BLaER1 treated with 17β-estradiol and CSF1 and Interleukin-3, amounts not matched to agents 10 nM and 100 nM (cell line): ENCODE data around the gene CYBRD1.

ENCODE experiments used
- H3K27ac ChIP-seq, 11 experiments: shearing (Covaris generic); formaldehyde crosslinking; 2 replicates each; pipeline ENCODE4 v1.8.1; 2022
- H3K27me3 ChIP-seq, 11 experiments: shearing (Covaris generic); formaldehyde crosslinking; 2 replicates each; pipeline ENCODE4 v1.8.1; 2022
- H3K36me3 ChIP-seq, 11 experiments: shearing (Covaris generic); formaldehyde crosslinking; 2 replicates each; pipeline ENCODE4 v1.8.1; 2022
- H3K4me1 ChIP-seq, 10 experiments: shearing (Covaris generic); formaldehyde crosslinking; 2 replicates each; pipeline ENCODE4 v1.8.1; 2022
- H3K4me2 ChIP-seq, 11 experiments: shearing (Covaris generic); formaldehyde crosslinking; 2 replicates each; pipeline ENCODE4 v1.8.1; 2022
- H3K4me3 ChIP-seq, 10 experiments: shearing (Covaris generic); formaldehyde crosslinking; 2 replicates each; pipeline ENCODE4 v1.8.1; 2022
- H3K9ac ChIP-seq, 11 experiments: shearing (Covaris generic); formaldehyde crosslinking; 2 replicates each; pipeline ENCODE4 v1.8.1; 2022
- H3K9me3 ChIP-seq, 11 experiments: shearing (Covaris generic); formaldehyde crosslinking; replicated peaks in 1 of 11; 2 replicates each; pipeline ENCODE4 v1.8.1; 2022
- H4K20me1 ChIP-seq, 11 experiments: shearing (Covaris generic); formaldehyde crosslinking; 2 replicates each; pipeline ENCODE4 v1.8.1; 2022
- Cebpa-rat ChIP-seq, 11 experiments: shearing (Covaris generic); IDR thresholded peaks; 2 replicates each; pipeline ENCODE4 v1.8.1; 2022

The CYBRD1 gene

GRCh38 chr2:171595456-171595855 is 73.2 kb downstream of the CYBRD1 start:
- TF ChIP-seq Cebpa-rat (IDR thresholded peaks at IDR 0.05), result no peak
- Histone ChIP-seq H3K4me3 (no peak overlapping the region), H3K4me2 (no peak overlapping the region), H4K20me1 (no peaks in the 10 kb centered on the region; a peak in 1 of 22 replicates), H3K27me3 (no peaks in the 10 kb centered on the region), H3K36me3 (no peaks in the 10 kb centered on the region), H3K4me1 (no peaks in the 10 kb centered on the region), H3K9me3 (peaks cover 3 to 15% (median 8%) of the 10 kb centered on the region in 11 experiments; a peak in 20 of 22 replicates), H3K9ac (no peak overlapping the region), H3K27ac (no peak overlapping the region)

- Histone ChIP-seq H3K27me3 (no peaks in the 10 kb centered on the region), H3K36me3 (no peaks in the 10 kb centered on the region), H4K20me1 (no peaks in the 10 kb centered on the region; a peak in 1 of 22 replicates), H3K4me3 (no peak overlapping the region), H3K4me2 (no peak overlapping the region), H3K4me1 (no peaks in the 10 kb centered on the region), H3K9ac (no peak overlapping the region), H3K27ac (no peak overlapping the region), H3K9me3 (peaks cover 0 to 11% (median 4%) of the 10 kb centered on the region in 11 experiments; a peak in 12 of 22 replicates)
- TF ChIP-seq Cebpa-rat (IDR thresholded peaks at IDR 0.05), result no peak
Observed at GRCh38 chr2:171595896-171596295, 73.6 kb downstream of the CYBRD1 start.

GRCh38 chr2:171598713-171599319 is 76.5 kb downstream of the CYBRD1 start:
- no peaks in the 10 kb centered on the region for H3K4me1 ChIP-seq
- no peak overlapping the region for H3K9ac ChIP-seq
- no peaks in the 10 kb centered on the region; a peak in 1 of 22 replicates for H4K20me1 ChIP-seq
- no peak overlapping the region for H3K4me3 ChIP-seq
- H3K9me3 ChIP-seq, result peaks cover 0 to 6% (median 0%) of the 10 kb centered on the region in 11 experiments; a peak in 2 of 22 replicates
- no peak for TF ChIP-seq Cebpa-rat (IDR thresholded peaks at IDR 0.05)
- H3K4me2 ChIP-seq, result no peak overlapping the region
- no peaks in the 10 kb centered on the region for H3K36me3 ChIP-seq
- H3K27me3 ChIP-seq, result no peaks in the 10 kb centered on the region
- H3K27ac ChIP-seq, result no peak overlapping the region

- Histone ChIP-seq H3K27me3 (no peaks in the 10 kb centered on the region), H3K9me3 (no peaks in the 10 kb centered on the region), H3K9ac (no peak overlapping the region), H3K4me2 (no peak overlapping the region), H4K20me1 (no peaks in the 10 kb centered on the region; a peak in 1 of 22 replicates), H3K27ac (no peak overlapping the region), H3K4me1 (no peaks in the 10 kb centered on the region), H3K36me3 (no peaks in the 10 kb centered on the region), H3K4me3 (no peak overlapping the region)
- no peak for TF ChIP-seq Cebpa-rat (IDR thresholded peaks at IDR 0.05)
Observed at GRCh38 chr2:171600126-171600525, 77.9 kb downstream of the CYBRD1 start.

- Histone ChIP-seq H3K27ac (no peak overlapping the region), H3K27me3 (no peaks in the 10 kb centered on the region), H3K4me2 (no peak overlapping the region), H3K4me1 (no peaks in the 10 kb centered on the region), H3K9me3 (no peaks in the 10 kb centered on the region; a peak in 1 of 22 replicates), H3K9ac (no peak overlapping the region), H4K20me1 (no peaks in the 10 kb centered on the region; a peak in 1 of 22 replicates), H3K36me3 (no peaks in the 10 kb centered on the region), H3K4me3 (no peak overlapping the region)
- no peak for TF ChIP-seq Cebpa-rat (IDR thresholded peaks at IDR 0.05)
Observed at GRCh38 chr2:171602352-171602751, 80.1 kb downstream of the CYBRD1 start.
